Cardiac fibroblast (primary cell): ENCODE results near the gene AFF3.

Source experiments
- DNase-seq, 2 donors: peaks; one replicate each; pipeline versions ENCODE4 v3.0.0 to v3.0.0-alpha.2; 2010; ENCODE audit warnings: low read depth in 2 of 2
- H3K4me3 ChIP-seq, 2 donors: replicated peaks in 1 of 2; 1 replicate in 1 of 2; 2 replicates in 1 of 2; pipeline ENCODE4 v1.5.1; 2011; ENCODE audit warnings: low read depth in 2 of 2, low read length in 2 of 2, mild to moderate bottlenecking in 2 of 2, moderate library complexity in 1 of 2
- CTCF ChIP-seq: IDR thresholded peaks from one replicate; pipeline ENCODE4 v1.5.1; 2011; ENCODE audit warnings: low read depth, mild to moderate bottlenecking, low read length, inconsistent platforms

AFF3 gene

GRCh38 chr2:100018341-100019193, 123.8 kb downstream of the AFF3 start:
- peak; percentile 6 to 33 for DNase-seq
- H3K4me3 ChIP-seq = no peak overlapping the region
- TF ChIP-seq CTCF = no peak

GRCh38 chr2:100017633-100018032, 124.8 kb downstream of the AFF3 start:
- peak; percentile 3 to 5 for DNase-seq
- no peak for TF ChIP-seq CTCF
- no peak overlapping the region for H3K4me3 ChIP-seq

- no peak for DNase-seq
- no peak for TF ChIP-seq CTCF
- no peak overlapping the region for H3K4me3 ChIP-seq
Observed at GRCh38 chr2:100016756-100017155, 125.6 kb downstream of the AFF3 start.

GRCh38 chr2:100015849-100016248, 126.5 kb downstream of the AFF3 start:
- DNase-seq = no peak
- no peak overlapping the region for H3K4me3 ChIP-seq
- TF ChIP-seq CTCF = no peak

GRCh38 chr2:100013892-100014677, 128.3 kb downstream of the AFF3 start:
- TF ChIP-seq CTCF = peak; percentile 40
- no peak overlapping the region for H3K4me3 ChIP-seq
- DNase-seq = peak; percentile 65 to 92

- TF ChIP-seq CTCF = no peak
- peak in 1 of 2 donors; percentile 65 for DNase-seq
- no peak overlapping the region for H3K4me3 ChIP-seq
Observed at GRCh38 chr2:100012561-100012960, 129.8 kb downstream of the AFF3 start.
